HG02981 (cell line): ENCODE data around the gene TMEM150C.

Experiments
- ATAC-seq: cut with Tn5 transposase; IDR thresholded peaks from one replicate; pipeline ENCODE4 v1.9.1; 2021; ENCODE audit warnings: mild to moderate bottlenecking, moderate library complexity; ENCODE audit not compliant: unreplicated experiment

The TMEM150C gene

DNA sequence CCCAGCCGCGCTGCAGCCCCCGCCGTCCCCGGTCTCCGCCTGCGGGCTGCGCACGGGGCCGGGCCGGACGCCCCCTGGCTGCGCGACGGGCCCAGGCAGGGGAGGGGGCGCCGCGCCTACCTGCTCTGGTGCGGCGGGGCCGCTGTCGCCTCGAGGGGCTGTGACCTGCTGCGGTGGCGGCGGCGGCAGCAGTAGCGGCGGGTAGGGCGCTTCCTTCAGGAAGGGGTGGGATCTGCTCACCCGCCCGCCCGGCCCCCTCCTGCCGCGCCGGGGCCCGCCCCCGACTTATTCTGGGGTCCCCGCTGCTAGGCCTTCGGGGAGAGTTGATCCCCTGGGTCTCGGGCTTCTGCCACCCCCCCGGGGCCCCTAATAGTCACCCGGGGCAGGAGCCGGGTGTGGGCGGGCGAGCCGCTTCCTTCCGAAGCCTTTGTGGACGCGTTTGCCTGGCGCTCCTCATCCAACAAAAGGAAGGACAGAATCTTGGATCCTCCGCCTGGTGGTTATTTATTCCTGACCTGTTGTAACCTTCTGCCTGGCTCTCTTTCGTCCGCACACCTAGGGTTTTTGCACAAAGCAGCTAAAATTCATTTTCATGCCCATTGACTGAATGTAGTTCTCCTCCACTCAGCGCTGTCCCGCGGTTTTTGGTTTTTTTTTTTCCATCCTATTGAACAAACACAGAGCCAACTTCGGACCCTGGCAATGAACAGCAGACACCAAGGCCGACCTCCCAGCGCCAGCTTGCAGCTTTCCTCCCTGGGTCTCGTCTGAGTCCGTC is at the start of gene TMEM150C:
Gene TMEM150C, minus strand, starts transcription at position 203 of the 778 bp plus-strand sequence. CDS start 57,331 bp downstream, outside the sequence.
- ATAC-seq = no peak

DNA sequence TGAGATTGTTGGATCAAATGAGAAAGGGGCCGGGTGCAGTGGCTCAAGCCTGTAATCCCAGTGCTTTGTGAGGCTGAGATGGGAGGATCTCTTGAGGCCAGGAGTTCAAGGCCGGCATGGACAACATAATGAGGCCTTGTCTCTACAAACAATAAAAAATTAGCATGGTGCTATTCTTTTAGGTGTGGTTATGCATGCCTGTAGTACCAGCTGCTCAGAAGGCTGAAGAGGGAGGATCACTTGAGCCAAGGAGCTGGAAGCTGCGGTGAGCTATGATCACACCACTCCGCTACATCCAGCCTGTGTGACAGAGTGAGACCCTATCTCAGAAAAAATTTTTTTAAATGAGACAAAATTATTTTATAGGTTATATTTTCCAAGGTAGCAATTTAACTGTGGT is 49.7 kb upstream of the TMEM150C start:
- no peak for ATAC-seq

GRCh38 chr4:82610041-82610440 is 48.3 kb upstream of the TMEM150C start:
- no peak for ATAC-seq

DNA sequence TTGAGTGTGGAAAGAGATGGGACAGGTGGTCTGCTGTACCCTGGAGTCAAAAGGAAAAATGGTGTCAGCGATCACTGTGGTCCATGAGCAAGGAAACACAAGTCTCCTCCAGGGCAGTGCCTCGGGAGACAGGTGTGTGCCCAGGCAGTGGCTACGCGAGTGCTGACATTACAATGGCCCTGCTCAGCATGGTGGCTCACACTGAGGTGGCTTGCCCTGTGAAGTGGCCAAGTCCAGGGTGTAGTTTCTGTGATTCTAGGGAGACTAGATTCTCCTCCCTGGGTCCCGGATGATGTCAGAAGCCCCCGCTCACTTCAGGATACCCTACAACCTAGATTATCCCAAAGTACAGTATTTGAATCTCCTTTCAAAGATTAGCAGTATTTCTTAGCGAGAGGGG is 44.8 kb upstream of the TMEM150C start:
- ATAC-seq = no peak

- no peak for ATAC-seq
These were observed 42.7 kb upstream of the TMEM150C start for GRCh38 chr4:82604522-82604921.

- ATAC-seq = no peak
These were observed 39.6 kb upstream of the TMEM150C start for GRCh38 chr4:82601242-82602015.

- no peak for ATAC-seq
These were observed 37.5 kb upstream of the TMEM150C start for GRCh38 chr4:82599336-82599735.

- no peak for ATAC-seq
These were observed 32.7 kb upstream of the TMEM150C start for GRCh38 chr4:82594456-82594855.

- ATAC-seq = no peak
These were observed 31.6 kb upstream of the TMEM150C start for GRCh38 chr4:82593411-82593810.

- ATAC-seq = no peak
These were observed 30.9 kb upstream of the TMEM150C start for GRCh38 chr4:82592639-82593038.

DNA sequence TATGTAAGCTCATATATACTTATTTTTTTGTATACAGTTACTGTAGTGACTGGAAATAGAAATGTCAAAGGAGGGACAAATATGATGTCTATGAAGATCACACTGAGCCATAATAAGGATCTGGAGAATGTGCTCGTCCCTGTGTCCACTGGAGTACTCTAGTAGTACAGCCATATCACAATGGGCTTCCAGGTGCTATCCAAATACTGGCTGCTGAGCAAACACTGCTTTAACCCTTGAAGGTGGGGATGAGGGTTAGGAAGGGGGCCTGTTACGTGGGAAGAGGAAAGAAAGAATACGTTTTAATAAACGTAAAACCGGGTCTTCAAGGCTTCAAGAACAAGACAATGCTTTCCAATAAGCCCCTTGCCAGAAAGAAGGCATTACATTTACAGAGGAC is 29.8 kb upstream of the TMEM150C start:
- no peak for ATAC-seq

GRCh38 chr4:82589756-82590155 is 28.0 kb upstream of the TMEM150C start:
- ATAC-seq = no peak

- ATAC-seq = no peak
These were observed 27.0 kb upstream of the TMEM150C start for GRCh38 chr4:82588771-82589270.

DNA sequence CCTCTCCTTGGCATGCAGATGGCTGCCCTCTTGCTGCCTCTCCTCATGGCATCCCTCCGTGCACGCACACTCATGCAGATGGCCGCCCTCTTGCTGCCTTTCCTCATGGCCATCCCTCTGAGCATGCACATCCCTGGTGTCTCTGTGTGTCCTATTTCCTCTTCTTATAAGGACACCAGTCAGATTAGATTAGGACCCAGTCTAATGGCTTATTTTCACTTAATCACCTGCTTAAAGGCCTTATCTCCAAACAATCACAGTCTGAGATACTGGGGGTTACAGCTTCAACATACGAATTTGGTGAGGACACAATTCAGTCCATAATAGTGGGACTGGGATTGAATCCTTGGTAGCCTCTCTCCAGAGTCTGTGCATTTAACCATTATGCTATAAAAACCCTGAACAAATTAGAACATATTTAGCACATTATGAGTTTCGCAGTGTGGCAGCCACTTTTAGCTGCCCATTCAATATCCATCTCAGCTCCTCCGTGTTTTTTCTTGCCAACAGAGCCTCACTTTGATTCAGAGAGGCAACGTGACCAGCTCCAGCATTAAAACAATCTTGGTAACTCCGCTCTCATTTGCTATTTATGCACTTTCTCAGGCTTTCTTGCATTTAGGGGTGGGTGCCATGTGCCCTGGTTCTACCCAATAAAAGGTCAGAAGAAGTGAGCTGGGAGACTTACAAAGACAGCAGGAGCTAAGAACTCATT is 26.2 kb upstream of the TMEM150C start:
- no peak for ATAC-seq

DNA sequence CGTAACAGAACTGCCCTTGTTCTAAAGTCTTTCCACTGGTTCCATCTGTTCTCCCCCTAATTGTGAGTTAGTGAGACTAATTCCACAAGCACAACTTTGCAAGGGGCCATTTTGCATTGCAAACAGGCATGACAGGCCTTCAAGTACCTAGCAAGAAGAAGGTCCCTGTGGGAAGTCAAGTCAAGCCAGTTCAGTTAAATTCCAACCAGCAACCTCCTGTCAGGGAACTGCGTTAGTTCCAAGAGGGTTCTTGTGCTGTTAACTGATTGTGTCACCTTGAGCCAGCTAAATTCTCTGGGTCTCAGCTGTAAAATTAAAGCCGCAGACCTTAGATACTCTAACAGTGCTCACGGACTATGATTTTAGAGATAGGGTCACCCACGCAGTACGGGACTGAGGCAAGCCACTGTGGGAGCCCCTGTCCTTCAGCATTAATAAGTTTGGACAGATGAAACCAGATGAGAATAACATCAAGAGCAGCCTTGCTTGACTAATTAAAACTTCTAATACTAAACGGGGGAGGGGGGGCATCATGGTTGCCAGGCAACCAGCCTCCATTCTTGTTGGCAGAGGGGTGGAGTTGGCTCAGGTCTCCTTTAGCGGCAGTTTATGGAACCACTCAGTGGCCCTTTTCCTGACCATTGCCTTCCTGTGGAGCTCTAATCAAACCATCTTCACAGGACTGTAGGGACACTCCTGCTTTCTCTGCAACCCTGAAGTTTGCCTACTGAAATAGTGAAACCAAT is 24.1 kb upstream of the TMEM150C start:
- no peak for ATAC-seq

- ATAC-seq = no peak
These were observed 23.1 kb upstream of the TMEM150C start for GRCh38 chr4:82584931-82585330.

GRCh38 chr4:82583897-82584587 is 22.3 kb upstream of the TMEM150C start:
- no peak for ATAC-seq

DNA sequence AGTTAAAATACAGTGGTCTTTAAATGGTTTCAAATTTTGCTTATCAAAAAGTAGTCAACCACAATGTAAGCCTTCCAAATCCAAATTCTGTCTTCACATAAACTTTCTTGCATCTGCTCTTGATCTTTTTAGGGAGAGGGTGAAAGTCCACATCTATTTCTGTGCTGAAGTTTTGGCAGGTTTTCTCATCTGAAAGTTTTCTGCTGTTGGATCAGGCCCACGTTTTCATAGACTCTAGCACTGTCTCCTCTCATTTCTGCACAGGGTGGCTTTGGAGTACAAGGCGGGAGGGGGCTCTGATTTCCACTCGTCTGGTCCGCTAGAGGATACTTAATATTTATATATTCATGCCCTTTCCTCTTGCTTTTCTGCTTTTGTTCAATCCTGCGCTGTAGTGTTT is 18.1 kb upstream of the TMEM150C start:
- ATAC-seq = no peak

- no peak for ATAC-seq
These were observed 17.1 kb upstream of the TMEM150C start for GRCh38 chr4:82578935-82579334.

- no peak for ATAC-seq
These were observed 15.7 kb upstream of the TMEM150C start for GRCh38 chr4:82577451-82577850.
